Esophagus muscularis mucosa (tissue), 4 donors: ENCODE data around the gene KAZN. TPM values are rescaled to one million over a fixed set of nuclear protein-coding genes. Genes with fewer than 3 reads are reported as not detected.

Experiments used
- DNase-seq: peaks from one replicate; pipeline ENCODE4 v3.0.0-alpha.2; 2017; ENCODE audit errors: extremely low spot score
- H3K27ac ChIP-seq, 4 donors: fragments of 200-600 bp; sonication (generic); replicated peaks in 1 of 4; 1 replicate in 3 of 4; 2 replicates in 1 of 4; pipeline ENCODE4 v1.5.1; 2016 to 2019; ENCODE audit warnings: mild to moderate bottlenecking in 1 of 4
- H3K27me3 ChIP-seq, 4 donors: fragments of 200-600 bp; sonication (generic); one replicate each; pipeline versions ENCODE4 v1.5.1 to v1.6.0; 2016 to 2019
- H3K36me3 ChIP-seq, 4 donors: fragments of 200-600 bp; sonication (generic); one replicate each; pipeline ENCODE4 v1.5.1; 2016 to 2019
- H3K4me1 ChIP-seq, 4 donors: fragments of 200-600 bp; sonication (generic); one replicate each; pipeline ENCODE4 v1.5.1; 2016 to 2019
- H3K4me3 ChIP-seq, 4 donors: fragments of 200-600 bp; sonication (generic); 1 replicate in 2 of 4; 2 replicates in 2 of 4; pipeline ENCODE4 v1.5.1; 2016 to 2019; ENCODE audit warnings: mild to moderate bottlenecking in 4 of 4, moderate library complexity in 1 of 4
- H3K9me3 ChIP-seq, 4 donors: fragments of 200-600 bp; sonication (generic); 1 replicate in 3 of 4; 2 replicates in 1 of 4; pipeline ENCODE4 v1.5.1; 2016 to 2019
- CTCF ChIP-seq, 3 experiments: fragments of 200-600 bp in 2 of 3; fragments of 450-650 bp in 1 of 3; sonication (generic) in 2 of 3; IDR thresholded peaks; one replicate each; pipeline ENCODE4 v1.5.1; 2017 to 2019; ENCODE audit warnings: antibody characterized with exemption in 3 of 3, mild to moderate bottlenecking in 2 of 3, moderate library complexity in 1 of 3
- EP300 ChIP-seq: sonication (generic); formaldehyde crosslinking; IDR thresholded peaks from one replicate; pipeline ENCODE4 v1.6.1; 2017; ENCODE audit warnings: antibody characterized with exemption
- POLR2A ChIP-seq: fragments of 450-650 bp; IDR thresholded peaks from one replicate; pipeline ENCODE4 v1.6.1; 2017; ENCODE audit warnings: antibody characterized with exemption, moderate library complexity, mild to moderate bottlenecking, low read depth
- POLR2AphosphoS5 ChIP-seq, 2 donors: sonication (generic); formaldehyde crosslinking; IDR thresholded peaks; one replicate each; pipeline ENCODE4 v1.6.1; 2017; ENCODE audit warnings: antibody characterized with exemption in 2 of 2
- WGBS: methylation state at CpG from one replicate; pipeline ENCODE4 v1.1.5; 2018; 5-methylcytosine and 5-hydroxymethylcytosine counted together
- intact Hi-C: fragments of 100-400 bp; cut with DNase I; formaldehyde crosslinking; loops from one replicate; pipeline ENCODE4 v1.15.1; 2023
- total RNA-seq, 4 donors: library from RNA; depleted of rRNA; stranded (reverse); fragments of >200 nt; gene quantifications; one replicate each; pipeline versions ENCODE4 v1.1.0 to v1.2.1, GENCODE V29; 2016

Gene KAZN
- total RNA-seq, 4 donors from 2014 or later, result 9.9 to 14.1 (median 11.9) TPM

GRCh38 chr1:15099441-15100120 is 501.1 kb downstream of the KAZN start:
- TF ChIP-seq EP300 (no peak), POLR2AphosphoS5 (IDR thresholded peaks at IDR 0.05) (no peak), POLR2A (no peak), CTCF (IDR thresholded peaks at IDR 0.05) (no peak)
- Histone ChIP-seq H3K4me1 (no peaks in the 10 kb centered on the region), H3K27me3 (peaks cover 0 to 46% (median 5%) of the 10 kb centered on the region in 4 donors), H3K27ac (no peak overlapping the region), H3K4me3 (no peak overlapping the region), H3K9me3 (peaks cover 0 to 4% (median 3%) of the 10 kb centered on the region in 4 donors), H3K36me3 (no peaks in the 10 kb centered on the region)
- WGBS, result 55% methylated on average over 15 of the region's 15 CpGs
- DNase-seq, result no peak
- intact Hi-C loops, result no loop called here

GRCh38 chr1:15100121-15100879 is 501.8 kb downstream of the KAZN start:
- peaks cover 0 to 5% (median 5%) of the 10 kb centered on the region in 4 donors for H3K9me3 ChIP-seq
- H3K27me3 ChIP-seq, result peaks cover 0 to 46% (median 5%) of the 10 kb centered on the region in 4 donors
- H3K4me1 ChIP-seq, result no peaks in the 10 kb centered on the region
- WGBS, result 8% methylated on average over 15 of the region's 16 CpGs
- no peaks in the 10 kb centered on the region for H3K36me3 ChIP-seq
- TF ChIP-seq POLR2A (no peak), CTCF (IDR thresholded peaks at IDR 0.05) (peak; percentile 81 to 95 (median 81)), EP300 (no peak), POLR2AphosphoS5 (IDR thresholded peaks at IDR 0.05) (no peak)
- H3K4me3 ChIP-seq, result no peak overlapping the region
- DNase-seq, result no peak
- intact Hi-C loops, result no loop called here
- no peak overlapping the region for H3K27ac ChIP-seq

GRCh38 chr1:15100880-15101760 is 502.6 kb downstream of the KAZN start:
- H3K27me3 ChIP-seq, result peaks cover 0 to 46% (median 5%) of the 10 kb centered on the region in 4 donors
- DNase-seq, result no peak
- H3K27ac ChIP-seq, result no peak overlapping the region
- intact Hi-C loops, result no loop called here
- TF ChIP-seq POLR2AphosphoS5 (IDR thresholded peaks at IDR 0.05) (no peak), CTCF (IDR thresholded peaks at IDR 0.05) (no peak), EP300 (no peak), POLR2A (no peak)
- 61% methylated on average over 18 of the region's 21 CpGs for WGBS
- H3K4me1 ChIP-seq, result no peaks in the 10 kb centered on the region
- no peak overlapping the region for H3K4me3 ChIP-seq
- no peaks in the 10 kb centered on the region for H3K36me3 ChIP-seq
- H3K9me3 ChIP-seq, result peaks cover 0 to 5% (median 5%) of the 10 kb centered on the region in 4 donors

- Histone ChIP-seq H3K9me3 (peaks cover 0 to 5% (median 5%) of the 10 kb centered on the region in 4 donors), H3K4me3 (no peak overlapping the region), H3K27me3 (peaks cover 0 to 48% (median 5%) of the 10 kb centered on the region in 4 donors), H3K27ac (no peak overlapping the region), H3K36me3 (no peaks in the 10 kb centered on the region), H3K4me1 (no peaks in the 10 kb centered on the region)
- TF ChIP-seq POLR2AphosphoS5 (IDR thresholded peaks at IDR 0.05), result no peak
- TF ChIP-seq EP300, result no peak
- no peak for TF ChIP-seq POLR2A
- TF ChIP-seq CTCF (IDR thresholded peaks at IDR 0.05), result no peak
- intact Hi-C loops, result no loop called here
- DNase-seq, result no peak
- 90% methylated on average over 4 of the region's 4 CpGs for WGBS
Measured at GRCh38 chr1:15101801-15102200, 503.3 kb downstream of the KAZN start.
